Tibial artery (tissue), 4 donors: Measurements from ENCODE around the gene TMX1.

Source experiments
- DNase-seq, 2 donors: peaks; one replicate each; pipeline ENCODE4 v3.0.0-alpha.2; 2019
- H3K27ac ChIP-seq, 2 donors: fragments of 200-600 bp; sonication (generic) in 1 of 2; 1 replicate in 1 of 2; 2 replicates in 1 of 2; pipeline ENCODE4 v1.5.1; 2018 to 2019; ENCODE audit warnings: mild to moderate bottlenecking in 1 of 2
- H3K27me3 ChIP-seq, 2 donors: fragments of 200-600 bp; sonication (generic) in 1 of 2; one replicate each; pipeline versions ENCODE4 v1.5.1 to v1.6.0; 2016 to 2019
- H3K36me3 ChIP-seq, 3 donors: fragments of 200-600 bp; sonication (generic) in 2 of 3; one replicate each; pipeline ENCODE4 v1.5.1; 2016 to 2019; ENCODE audit warnings: mild to moderate bottlenecking in 2 of 3
- H3K4me1 ChIP-seq, 4 donors: fragments of 200-600 bp; sonication (generic) in 2 of 4; 1 replicate in 3 of 4; 2 replicates in 1 of 4; pipeline ENCODE4 v1.5.1; 2016 to 2019
- H3K4me3 ChIP-seq, 2 donors: fragments of 200-600 bp; sonication (generic) in 1 of 2; 1 replicate in 1 of 2; 2 replicates in 1 of 2; pipeline ENCODE4 v1.5.1; 2018 to 2019; ENCODE audit warnings: mild to moderate bottlenecking in 2 of 2
- H3K9me3 ChIP-seq, 3 donors: fragments of 200-600 bp; sonication (generic) in 1 of 3; one replicate each; pipeline ENCODE4 v1.5.1; 2016 to 2019
- intact Hi-C: fragments of 100-400 bp; cut with DNase I; formaldehyde crosslinking; loops from one replicate; pipeline ENCODE4 v1.15.0; 2023; ENCODE audit warnings: low total_unique reads
- TF ChIP-seq, protein P1 (sequence below), 2 experiments: fragments of 200-600 bp in 1 of 2; fragments of 450-650 bp in 1 of 2; IDR thresholded peaks; one replicate each; pipeline ENCODE4 v1.5.1; 2017 to 2019; ENCODE audit warnings: antibody characterized with exemption in 2 of 2, mild to moderate bottlenecking in 1 of 2, moderate library complexity in 1 of 2

The TMX1 gene

DNA sequence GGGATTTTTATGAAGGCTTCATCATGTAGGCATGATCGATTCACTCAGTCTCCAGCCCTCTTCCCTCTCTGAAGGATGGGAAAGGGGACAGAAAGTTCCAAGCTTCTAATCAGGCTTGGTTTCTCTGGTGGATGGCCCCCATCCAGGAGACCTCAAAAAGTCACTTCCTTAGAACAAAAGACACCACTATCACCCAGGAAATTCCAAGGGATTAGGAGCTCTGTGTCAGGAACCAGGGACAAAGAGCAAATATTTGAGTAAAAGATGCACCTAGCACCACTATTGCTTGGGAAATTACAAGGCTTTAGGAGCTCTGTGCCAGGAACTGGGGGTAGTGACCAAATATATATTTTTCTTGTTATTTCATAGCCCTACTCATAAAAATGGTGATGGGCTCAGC, 33.6 kb upstream of the TMX1 start:
- Histone ChIP-seq H3K36me3 (no peaks in the 10 kb centered on the region), H3K4me1 (no peaks in the 10 kb centered on the region), H3K27ac (no peak overlapping the region), H3K27me3 (peaks cover 0 to 15% of the 10 kb centered on the region in 2 donors), H3K9me3 (no peaks in the 10 kb centered on the region), H3K4me3 (no peak overlapping the region)
- TF ChIP-seq, protein P1, sequence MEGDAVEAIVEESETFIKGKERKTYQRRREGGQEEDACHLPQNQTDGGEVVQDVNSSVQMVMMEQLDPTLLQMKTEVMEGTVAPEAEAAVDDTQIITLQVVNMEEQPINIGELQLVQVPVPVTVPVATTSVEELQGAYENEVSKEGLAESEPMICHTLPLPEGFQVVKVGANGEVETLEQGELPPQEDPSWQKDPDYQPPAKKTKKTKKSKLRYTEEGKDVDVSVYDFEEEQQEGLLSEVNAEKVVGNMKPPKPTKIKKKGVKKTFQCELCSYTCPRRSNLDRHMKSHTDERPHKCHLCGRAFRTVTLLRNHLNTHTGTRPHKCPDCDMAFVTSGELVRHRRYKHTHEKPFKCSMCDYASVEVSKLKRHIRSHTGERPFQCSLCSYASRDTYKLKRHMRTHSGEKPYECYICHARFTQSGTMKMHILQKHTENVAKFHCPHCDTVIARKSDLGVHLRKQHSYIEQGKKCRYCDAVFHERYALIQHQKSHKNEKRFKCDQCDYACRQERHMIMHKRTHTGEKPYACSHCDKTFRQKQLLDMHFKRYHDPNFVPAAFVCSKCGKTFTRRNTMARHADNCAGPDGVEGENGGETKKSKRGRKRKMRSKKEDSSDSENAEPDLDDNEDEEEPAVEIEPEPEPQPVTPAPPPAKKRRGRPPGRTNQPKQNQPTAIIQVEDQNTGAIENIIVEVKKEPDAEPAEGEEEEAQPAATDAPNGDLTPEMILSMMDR (IDR thresholded peaks at IDR 0.05), result no peak
- intact Hi-C loops, result no loop called here
- no peak for DNase-seq

DNA sequence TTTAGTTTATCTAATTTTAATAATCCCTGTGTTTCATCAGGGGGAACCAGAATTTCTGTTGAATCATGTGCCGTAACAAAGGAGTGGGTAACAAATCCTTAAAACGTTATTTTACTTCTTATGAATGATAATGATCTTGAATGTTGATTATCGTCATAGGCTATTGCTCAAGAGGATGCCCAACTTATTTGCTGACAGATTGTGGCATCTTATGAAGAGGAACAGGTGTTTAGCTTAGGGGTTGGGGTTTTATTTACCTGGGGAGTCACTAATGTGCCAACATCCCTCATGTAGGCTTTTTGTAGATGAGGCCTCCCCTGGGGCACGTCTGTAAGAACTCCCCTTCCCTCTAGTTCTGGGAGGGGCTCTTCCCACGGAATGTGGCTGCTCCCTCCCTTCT, 32.4 kb upstream of the TMX1 start:
- H3K36me3 ChIP-seq, result no peaks in the 10 kb centered on the region
- no peaks in the 10 kb centered on the region for H3K4me1 ChIP-seq
- intact Hi-C loops, result no loop called here
- no peak for DNase-seq
- no peaks in the 10 kb centered on the region for H3K9me3 ChIP-seq
- H3K4me3 ChIP-seq, result no peak overlapping the region
- no peak overlapping the region for H3K27ac ChIP-seq
- peaks cover 0 to 15% of the 10 kb centered on the region in 2 donors for H3K27me3 ChIP-seq
- TF ChIP-seq, protein P1 (IDR thresholded peaks at IDR 0.05), result no peak

DNA sequence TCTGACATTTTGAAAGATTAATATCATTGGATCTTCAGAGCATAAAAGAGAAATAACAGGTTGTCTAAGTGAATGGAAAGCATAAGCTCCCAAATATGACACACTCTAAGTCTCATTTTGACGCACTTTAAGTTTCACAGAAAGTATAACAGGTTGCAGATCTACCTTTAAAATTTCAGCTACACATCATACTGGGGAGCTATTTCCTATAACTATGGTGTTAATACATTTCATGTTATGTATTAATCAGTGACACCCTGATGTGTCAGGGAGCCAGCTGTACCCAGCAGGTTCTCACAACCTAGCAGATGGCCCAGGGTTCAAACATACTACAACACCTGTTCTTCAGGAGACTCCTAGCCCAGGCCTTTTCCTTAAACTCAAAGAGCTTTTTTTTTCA, 31.1 kb upstream of the TMX1 start:
- Histone ChIP-seq H3K27ac (no peak overlapping the region), H3K9me3 (no peaks in the 10 kb centered on the region), H3K36me3 (no peaks in the 10 kb centered on the region), H3K27me3 (peaks cover 0 to 7% of the 10 kb centered on the region in 2 donors), H3K4me1 (no peaks in the 10 kb centered on the region), H3K4me3 (no peak overlapping the region)
- DNase-seq, result no peak
- TF ChIP-seq, protein P1 (IDR thresholded peaks at IDR 0.05), result no peak
- intact Hi-C loops, result no loop called here

DNA sequence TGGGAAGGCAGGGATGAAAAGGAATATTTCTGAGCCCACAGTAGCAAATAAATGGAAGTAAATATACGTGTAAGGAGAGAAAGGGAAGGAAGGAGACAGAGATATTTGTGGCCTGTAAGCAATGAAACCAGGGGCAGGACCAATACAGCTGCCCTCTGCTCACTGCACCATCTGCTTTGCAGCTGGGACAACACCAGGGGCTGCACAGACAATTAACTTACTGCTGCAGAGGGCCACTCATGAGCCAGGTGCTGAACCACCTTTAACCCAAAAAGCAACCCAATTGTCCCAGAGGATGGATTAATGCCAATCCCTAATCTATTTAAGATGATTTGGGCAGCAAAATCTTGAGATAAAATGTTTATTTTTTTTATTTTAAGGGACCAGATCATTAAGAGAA, 30.6 kb upstream of the TMX1 start:
- no peak overlapping the region for H3K27ac ChIP-seq
- H3K36me3 ChIP-seq, result no peaks in the 10 kb centered on the region
- no peak overlapping the region for H3K4me3 ChIP-seq
- no peak for DNase-seq
- TF ChIP-seq, protein P1 (IDR thresholded peaks at IDR 0.05), result no peak
- intact Hi-C loops, result no loop called here
- no peaks in the 10 kb centered on the region for H3K4me1 ChIP-seq
- peaks cover 0 to 7% of the 10 kb centered on the region in 2 donors for H3K27me3 ChIP-seq
- no peaks in the 10 kb centered on the region for H3K9me3 ChIP-seq

DNA sequence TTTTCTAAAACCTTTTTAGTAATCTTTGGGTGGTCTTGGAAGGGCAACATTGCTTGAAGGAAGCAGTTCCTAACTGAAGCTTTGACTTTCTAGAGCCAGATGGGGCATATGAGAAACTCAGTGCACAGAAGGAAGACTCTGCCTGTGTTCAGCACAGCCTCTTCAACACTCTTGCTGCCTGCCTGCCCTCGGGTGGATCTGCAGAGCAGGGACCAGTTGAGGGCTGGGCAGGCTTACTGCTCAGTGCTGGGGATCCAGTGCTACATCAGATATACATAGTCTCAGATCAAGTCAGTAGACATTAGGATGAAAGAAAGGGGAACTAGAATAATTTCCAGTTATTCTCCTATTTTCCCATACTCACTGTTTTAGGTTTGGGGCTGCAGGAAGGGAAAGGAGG, 29.5 kb upstream of the TMX1 start:
- Histone ChIP-seq H3K27me3 (peaks cover 0 to 7% of the 10 kb centered on the region in 2 donors), H3K9me3 (no peaks in the 10 kb centered on the region), H3K36me3 (no peaks in the 10 kb centered on the region), H3K4me3 (no peak overlapping the region), H3K4me1 (no peaks in the 10 kb centered on the region), H3K27ac (no peak overlapping the region)
- TF ChIP-seq, protein P1 (IDR thresholded peaks at IDR 0.05), result no peak
- DNase-seq, result no peak
- intact Hi-C loops, result no loop called here

DNA sequence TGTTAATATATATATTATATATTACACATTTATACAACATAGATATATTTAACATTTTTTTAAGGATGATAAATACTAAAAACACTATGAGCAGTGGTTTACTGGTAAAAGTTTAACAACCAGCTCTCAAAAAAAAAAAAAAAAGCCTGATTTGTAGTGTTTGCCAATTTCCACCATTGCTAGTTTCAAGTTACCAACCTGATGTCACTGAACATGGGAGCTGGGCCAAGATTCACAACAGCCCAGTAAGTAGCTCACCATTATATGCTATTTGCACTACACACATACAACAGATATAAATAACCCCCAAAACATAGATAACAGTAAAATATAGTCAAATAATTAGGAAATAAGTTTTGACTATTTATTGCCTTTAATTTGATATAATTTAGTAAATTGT, 28.9 kb upstream of the TMX1 start:
- Histone ChIP-seq H3K27me3 (peaks cover 0 to 7% of the 10 kb centered on the region in 2 donors), H3K9me3 (no peaks in the 10 kb centered on the region), H3K27ac (no peak overlapping the region), H3K4me3 (no peak overlapping the region), H3K36me3 (no peaks in the 10 kb centered on the region), H3K4me1 (no peaks in the 10 kb centered on the region)
- TF ChIP-seq, protein P1 (IDR thresholded peaks at IDR 0.05), result no peak
- DNase-seq, result no peak
- intact Hi-C loops, result no loop called here
